Measurements from ENCODE around the gene DNAJB6.

DNAJB6 gene

GRCh38 chr7:157347217-157347904 lies 10.6 kb downstream of the DNAJB6 start:
- no peak for ATAC-seq
- H3K4me3 Mint-ChIP-seq: no peak overlapping the region
- no peaks in the 10 kb centered on the region for H3K9me3 Mint-ChIP-seq
- peaks cover 81% of the 10 kb centered on the region for H3K4me1 Mint-ChIP-seq
- H3K36me3 Mint-ChIP-seq: peaks cover 26% of the 10 kb centered on the region
- H3K27ac Mint-ChIP-seq: no peak overlapping the region
- no peaks in the 10 kb centered on the region for H3K27me3 Mint-ChIP-seq

GRCh38 chr7:157348548-157348947 lies 11.7 kb downstream of the DNAJB6 start:
- no peak for ATAC-seq
- Mint-ChIP-seq H3K36me3 (peaks cover 15% of the 10 kb centered on the region), H3K4me1 (peaks cover 80% of the 10 kb centered on the region), H3K9me3 (no peaks in the 10 kb centered on the region), H3K27me3 (no peaks in the 10 kb centered on the region), H3K27ac (no peak overlapping the region), H3K4me3 (no peak overlapping the region)

GRCh38 chr7:157352516-157352915 lies 15.7 kb downstream of the DNAJB6 start:
- H3K36me3 Mint-ChIP-seq: peaks cover 40% of the 10 kb centered on the region
- peak overlapping the region; percentile 45 for H3K4me3 Mint-ChIP-seq
- peaks cover 2% of the 10 kb centered on the region for H3K9me3 Mint-ChIP-seq
- no peaks in the 10 kb centered on the region for H3K27me3 Mint-ChIP-seq
- peaks cover 94% of the 10 kb centered on the region for H3K4me1 Mint-ChIP-seq
- ATAC-seq: no peak
- peak overlapping the region; percentile 15 for H3K27ac Mint-ChIP-seq

- Mint-ChIP-seq H3K27ac (peak overlapping the region; percentile 8), H3K36me3 (peaks cover 43% of the 10 kb centered on the region), H3K9me3 (peaks cover 2% of the 10 kb centered on the region), H3K27me3 (no peaks in the 10 kb centered on the region), H3K4me1 (peaks cover 77% of the 10 kb centered on the region), H3K4me3 (no peak overlapping the region)
- no peak for ATAC-seq
Measured at GRCh38 chr7:157355784-157356511, 19.1 kb downstream of the DNAJB6 start.

- Mint-ChIP-seq H3K36me3 (peaks cover 46% of the 10 kb centered on the region), H3K27ac (peak overlapping the region; percentile 80), H3K27me3 (no peaks in the 10 kb centered on the region), H3K9me3 (peaks cover 2% of the 10 kb centered on the region), H3K4me1 (peaks cover 63% of the 10 kb centered on the region), H3K4me3 (peak overlapping the region; percentile 72)
- peak; percentile 96 for ATAC-seq
Measured at GRCh38 chr7:157357129-157358040, 20.6 kb downstream of the DNAJB6 start.

- no peak for ATAC-seq
- Mint-ChIP-seq H3K4me3 (peak overlapping the region; percentile 72), H3K27me3 (no peaks in the 10 kb centered on the region), H3K4me1 (peaks cover 60% of the 10 kb centered on the region), H3K9me3 (peaks cover 2% of the 10 kb centered on the region), H3K36me3 (peaks cover 51% of the 10 kb centered on the region), H3K27ac (peak overlapping the region; percentile 80)
Measured at GRCh38 chr7:157358041-157358752, 21.4 kb downstream of the DNAJB6 start.

- no peak overlapping the region for H3K4me3 Mint-ChIP-seq
- H3K27ac Mint-ChIP-seq: no peak overlapping the region
- H3K4me1 Mint-ChIP-seq: peaks cover 56% of the 10 kb centered on the region
- no peak for ATAC-seq
- H3K27me3 Mint-ChIP-seq: no peaks in the 10 kb centered on the region
- peaks cover 56% of the 10 kb centered on the region for H3K36me3 Mint-ChIP-seq
- peaks cover 2% of the 10 kb centered on the region for H3K9me3 Mint-ChIP-seq
Measured at GRCh38 chr7:157358753-157359096, 21.9 kb downstream of the DNAJB6 start.

- Mint-ChIP-seq H3K36me3 (peaks cover 61% of the 10 kb centered on the region), H3K27me3 (no peaks in the 10 kb centered on the region), H3K4me1 (peaks cover 52% of the 10 kb centered on the region), H3K9me3 (peaks cover 2% of the 10 kb centered on the region), H3K27ac (no peak overlapping the region), H3K4me3 (no peak overlapping the region)
- ATAC-seq: no peak
Measured at GRCh38 chr7:157359581-157359980, 22.8 kb downstream of the DNAJB6 start.

GRCh38 chr7:157360483-157361025 lies 23.8 kb downstream of the DNAJB6 start:
- H3K27me3 Mint-ChIP-seq: no peaks in the 10 kb centered on the region
- H3K4me3 Mint-ChIP-seq: no peak overlapping the region
- no peak for ATAC-seq
- H3K36me3 Mint-ChIP-seq: peaks cover 62% of the 10 kb centered on the region
- H3K27ac Mint-ChIP-seq: no peak overlapping the region
- peaks cover 2% of the 10 kb centered on the region for H3K9me3 Mint-ChIP-seq
- H3K4me1 Mint-ChIP-seq: peaks cover 42% of the 10 kb centered on the region

GRCh38 chr7:157361537-157361936 lies 24.7 kb downstream of the DNAJB6 start:
- H3K27ac Mint-ChIP-seq: no peak overlapping the region
- H3K4me3 Mint-ChIP-seq: no peak overlapping the region
- no peak for ATAC-seq
- H3K9me3 Mint-ChIP-seq: peaks cover 2% of the 10 kb centered on the region
- no peaks in the 10 kb centered on the region for H3K27me3 Mint-ChIP-seq
- peaks cover 65% of the 10 kb centered on the region for H3K36me3 Mint-ChIP-seq
- H3K4me1 Mint-ChIP-seq: peaks cover 32% of the 10 kb centered on the region

GRCh38 chr7:157362729-157363128 lies 25.9 kb downstream of the DNAJB6 start:
- no peak for ATAC-seq
- peaks cover 68% of the 10 kb centered on the region for H3K36me3 Mint-ChIP-seq
- no peak overlapping the region for H3K27ac Mint-ChIP-seq
- no peaks in the 10 kb centered on the region for H3K27me3 Mint-ChIP-seq
- peaks cover 20% of the 10 kb centered on the region for H3K4me1 Mint-ChIP-seq
- no peaks in the 10 kb centered on the region for H3K9me3 Mint-ChIP-seq
- no peak overlapping the region for H3K4me3 Mint-ChIP-seq

- H3K36me3 Mint-ChIP-seq: peaks cover 70% of the 10 kb centered on the region
- no peak overlapping the region for H3K27ac Mint-ChIP-seq
Measured at GRCh38 chr7:157366722-157367121, 29.9 kb downstream of the DNAJB6 start.

GRCh38 chr7:157368955-157369354 lies 32.2 kb downstream of the DNAJB6 start:
- peaks cover 80% of the 10 kb centered on the region for H3K36me3 Mint-ChIP-seq
- no peaks in the 10 kb centered on the region for H3K9me3 Mint-ChIP-seq
- no peaks in the 10 kb centered on the region for H3K27me3 Mint-ChIP-seq
- peaks cover 7% of the 10 kb centered on the region for H3K4me1 Mint-ChIP-seq
- H3K4me3 Mint-ChIP-seq: no peak overlapping the region
- no peak for ATAC-seq
- no peak overlapping the region for H3K27ac Mint-ChIP-seq

More at GRCh38 chr7:157366722-157367121, 29.9 kb downstream of the DNAJB6 start:
- Mint-ChIP-seq H3K4me3 (no peak overlapping the region), H3K4me1 (peaks cover 6% of the 10 kb centered on the region), H3K27me3 (no peaks in the 10 kb centered on the region), H3K9me3 (no peaks in the 10 kb centered on the region)
- no peak for ATAC-seq

GRCh38 chr7:157370742-157371141 lies 33.9 kb downstream of the DNAJB6 start:
- Mint-ChIP-seq H3K4me3 (no peak overlapping the region), H3K27me3 (no peaks in the 10 kb centered on the region), H3K4me1 (peaks cover 25% of the 10 kb centered on the region), H3K9me3 (no peaks in the 10 kb centered on the region), H3K36me3 (peaks cover 75% of the 10 kb centered on the region), H3K27ac (no peak overlapping the region)
- no peak for ATAC-seq
